Muscle layer of duodenum (tissue), 2 donors: ENCODE measurements around the gene XYLT1.

ENCODE experiments used
- H3K27ac ChIP-seq: one replicate; pipeline ENCODE4 v1.7.0; 2013; ENCODE audit warnings: mild to moderate bottlenecking, low read length
- H3K27me3 ChIP-seq: one replicate; pipeline ENCODE4 v1.7.0; 2013; ENCODE audit warnings: low read depth, mild to moderate bottlenecking, control low read depth, low read length
- H3K36me3 ChIP-seq, 2 donors: one replicate each; pipeline ENCODE4 v1.7.0; 2013; ENCODE audit warnings: low read length in 2 of 2, control low read depth in 1 of 2, mild to moderate bottlenecking in 1 of 2; ENCODE audit not compliant: insufficient read depth in 2 of 2, control insufficient read depth in 1 of 2
- H3K4me1 ChIP-seq, 2 donors: one replicate each; pipeline ENCODE4 v1.7.0; 2013; ENCODE audit warnings: low read length in 2 of 2, mild to moderate bottlenecking in 2 of 2, control low read depth in 1 of 2, moderate library complexity in 1 of 2; ENCODE audit not compliant: insufficient read depth in 2 of 2, control insufficient read depth in 1 of 2
- H3K4me3 ChIP-seq, 2 donors: one replicate each; pipeline ENCODE4 v1.7.0; 2013; ENCODE audit warnings: low read length in 2 of 2, low read depth in 1 of 2, mild to moderate bottlenecking in 1 of 2
- H3K9me3 ChIP-seq, 2 donors: one replicate each; pipeline ENCODE4 v1.7.0; 2013; ENCODE audit warnings: low read length in 2 of 2, control low read depth in 1 of 2, mild to moderate bottlenecking in 1 of 2; ENCODE audit not compliant: control insufficient read depth in 1 of 2
- donor health status: healthy.

Gene XYLT1

GRCh38 chr16:17392127-17392856, 78.5 kb downstream of the XYLT1 start:
- Histone ChIP-seq H3K36me3 (no peaks in the 10 kb centered on the region), H3K9me3 (no peaks in the 10 kb centered on the region), H3K4me3 (no peak overlapping the region), H3K4me1 (peaks cover 8 to 14% of the 10 kb centered on the region in 2 donors), H3K27ac (no peak overlapping the region), H3K27me3 (no peaks in the 10 kb centered on the region)

- Histone ChIP-seq H3K9me3 (no peaks in the 10 kb centered on the region), H3K36me3 (no peaks in the 10 kb centered on the region), H3K4me3 (no peak overlapping the region), H3K4me1 (peaks cover 2 to 9% of the 10 kb centered on the region in 2 donors), H3K27me3 (no peaks in the 10 kb centered on the region), H3K27ac (no peak overlapping the region)
These were observed 79.0 kb downstream of the XYLT1 start for GRCh38 chr16:17391715-17392114.

GRCh38 chr16:17389384-17389783, 81.4 kb downstream of the XYLT1 start:
- H3K27ac ChIP-seq, result no peak overlapping the region
- no peaks in the 10 kb centered on the region for H3K36me3 ChIP-seq
- H3K4me3 ChIP-seq, result no peak overlapping the region
- H3K9me3 ChIP-seq, result no peaks in the 10 kb centered on the region
- peaks cover 0 to 19% of the 10 kb centered on the region in 2 donors for H3K4me1 ChIP-seq
- H3K27me3 ChIP-seq, result no peaks in the 10 kb centered on the region

GRCh38 chr16:17387256-17387655, 83.5 kb downstream of the XYLT1 start:
- no peaks in the 10 kb centered on the region for H3K36me3 ChIP-seq
- H3K4me1 ChIP-seq, result peaks cover 0 to 30% of the 10 kb centered on the region in 2 donors
- no peak overlapping the region for H3K27ac ChIP-seq
- H3K27me3 ChIP-seq, result no peaks in the 10 kb centered on the region
- no peaks in the 10 kb centered on the region for H3K9me3 ChIP-seq
- H3K4me3 ChIP-seq, result no peak overlapping the region

GRCh38 chr16:17386229-17386628, 84.5 kb downstream of the XYLT1 start:
- Histone ChIP-seq H3K4me3 (no peak overlapping the region), H3K36me3 (no peaks in the 10 kb centered on the region), H3K27ac (no peak overlapping the region), H3K27me3 (no peaks in the 10 kb centered on the region), H3K9me3 (no peaks in the 10 kb centered on the region), H3K4me1 (peaks cover 0 to 32% of the 10 kb centered on the region in 2 donors)

- no peaks in the 10 kb centered on the region for H3K36me3 ChIP-seq
- H3K9me3 ChIP-seq, result no peaks in the 10 kb centered on the region
- no peak overlapping the region for H3K4me3 ChIP-seq
- peaks cover 0 to 39% of the 10 kb centered on the region in 2 donors for H3K4me1 ChIP-seq
- H3K27me3 ChIP-seq, result no peaks in the 10 kb centered on the region
- no peak overlapping the region for H3K27ac ChIP-seq
These were observed 86.3 kb downstream of the XYLT1 start for GRCh38 chr16:17384471-17384870.

- peak overlapping the region; percentile 32 for H3K27ac ChIP-seq
- peaks cover 8 to 52% of the 10 kb centered on the region in 2 donors for H3K4me1 ChIP-seq
- H3K36me3 ChIP-seq, result no peaks in the 10 kb centered on the region
- peak overlapping the region in 1 of 2 donors; percentile 18 for H3K4me3 ChIP-seq
- H3K27me3 ChIP-seq, result no peaks in the 10 kb centered on the region
- H3K9me3 ChIP-seq, result no peaks in the 10 kb centered on the region
These were observed 87.6 kb downstream of the XYLT1 start for GRCh38 chr16:17382949-17383863.

GRCh38 chr16:17382514-17382913, 88.2 kb downstream of the XYLT1 start:
- no peak overlapping the region for H3K27ac ChIP-seq
- no peaks in the 10 kb centered on the region for H3K36me3 ChIP-seq
- peaks cover 8 to 59% of the 10 kb centered on the region in 2 donors for H3K4me1 ChIP-seq
- H3K27me3 ChIP-seq, result no peaks in the 10 kb centered on the region
- H3K4me3 ChIP-seq, result no peak overlapping the region
- no peaks in the 10 kb centered on the region for H3K9me3 ChIP-seq

- Histone ChIP-seq H3K4me1 (peaks cover 8 to 60% of the 10 kb centered on the region in 2 donors), H3K9me3 (no peaks in the 10 kb centered on the region), H3K27ac (no peak overlapping the region), H3K36me3 (no peaks in the 10 kb centered on the region), H3K27me3 (no peaks in the 10 kb centered on the region), H3K4me3 (no peak overlapping the region)
These were observed 89.0 kb downstream of the XYLT1 start for GRCh38 chr16:17381784-17382183.

GRCh38 chr16:17380613-17381012, 90.1 kb downstream of the XYLT1 start:
- Histone ChIP-seq H3K27me3 (no peaks in the 10 kb centered on the region), H3K9me3 (no peaks in the 10 kb centered on the region), H3K27ac (peak overlapping the region; percentile 41), H3K36me3 (no peaks in the 10 kb centered on the region), H3K4me1 (peaks cover 8 to 59% of the 10 kb centered on the region in 2 donors), H3K4me3 (no peak overlapping the region)

GRCh38 chr16:17379121-17379571, 91.6 kb downstream of the XYLT1 start:
- peaks cover 8 to 46% of the 10 kb centered on the region in 2 donors for H3K4me1 ChIP-seq
- H3K36me3 ChIP-seq, result no peaks in the 10 kb centered on the region
- peak overlapping the region; percentile 55 for H3K27ac ChIP-seq
- peak overlapping the region in 1 of 2 donors; percentile 3 for H3K4me3 ChIP-seq
- no peaks in the 10 kb centered on the region for H3K9me3 ChIP-seq
- no peaks in the 10 kb centered on the region for H3K27me3 ChIP-seq
